ENCODE data around the gene LRBA.
"Not testable (repeated sequence)": the region's sequence is repeated elsewhere in the genome, so short reads cannot be mapped to it uniquely, and the experiment has no call there.

LRBA gene

GRCh38 chr4:150387981-150388380 is 627.1 kb downstream of the LRBA start:
- no peak for TF ChIP-seq CTCF (IDR thresholded peaks at IDR 0.05; ENCODE audit: borderline replicate concordance, control extremely low read depth, extremely low read depth, insufficient read depth, missing control alignments)
- no peak for DNase-seq (ENCODE audit: low spot score)
- in situ Hi-C loops (cut with MboI; ENCODE audit: low sequenced_read_pairs, unreplicated experiment) = no loop called here

GRCh38 chr4:150386415-150386814 is 628.7 kb downstream of the LRBA start:
- in situ Hi-C loops (cut with MboI; ENCODE audit: low sequenced_read_pairs, unreplicated experiment); DNase-seq (ENCODE audit: low spot score): not testable (repeated sequence)

DNA sequence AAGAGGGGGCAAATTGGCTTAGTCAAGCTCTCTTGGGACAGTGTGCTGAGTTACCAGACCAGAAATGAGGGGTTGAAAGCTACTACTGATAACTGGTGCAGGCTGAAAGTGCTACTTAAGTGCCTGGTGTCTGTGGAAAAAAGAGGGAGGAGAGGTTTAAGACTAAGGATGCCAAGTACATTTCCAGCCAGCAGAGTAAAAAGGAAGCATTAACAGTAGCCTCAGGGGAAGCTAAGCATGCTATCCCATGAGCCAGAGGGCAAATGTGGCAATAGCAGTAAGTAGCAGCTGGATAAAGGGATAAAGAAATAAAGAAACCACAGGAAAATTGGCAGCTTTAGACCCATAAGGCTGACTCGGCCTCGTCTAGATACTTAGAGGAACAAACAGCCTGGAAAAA is 629.5 kb downstream of the LRBA start:
- in situ Hi-C loops (cut with MboI; ENCODE audit: low sequenced_read_pairs, unreplicated experiment) = no loop called here
- no peak for TF ChIP-seq CTCF (IDR thresholded peaks at IDR 0.05; ENCODE audit: borderline replicate concordance, control extremely low read depth, extremely low read depth, insufficient read depth, missing control alignments)
- no peak for DNase-seq (ENCODE audit: low spot score)

- in situ Hi-C loops (cut with MboI; ENCODE audit: low sequenced_read_pairs, unreplicated experiment) = no loop called here
- no peak for TF ChIP-seq CTCF (IDR thresholded peaks at IDR 0.05; ENCODE audit: borderline replicate concordance, control extremely low read depth, extremely low read depth, insufficient read depth, missing control alignments)
- DNase-seq (ENCODE audit: low spot score) = no peak
Observed at GRCh38 chr4:150384249-150384648, 630.8 kb downstream of the LRBA start.

- in situ Hi-C loops (cut with MboI; ENCODE audit: low sequenced_read_pairs, unreplicated experiment) = no loop called here
- no peak for TF ChIP-seq CTCF (IDR thresholded peaks at IDR 0.05; ENCODE audit: borderline replicate concordance, control extremely low read depth, extremely low read depth, insufficient read depth, missing control alignments)
Observed at GRCh38 chr4:150382028-150382427, 633.1 kb downstream of the LRBA start.

GRCh38 chr4:150381609-150382008 is 633.5 kb downstream of the LRBA start:
- no peak for TF ChIP-seq CTCF (IDR thresholded peaks at IDR 0.05; ENCODE audit: borderline replicate concordance, control extremely low read depth, extremely low read depth, insufficient read depth, missing control alignments)
- DNase-seq (ENCODE audit: low spot score) = no peak
- in situ Hi-C loops (cut with MboI; ENCODE audit: low sequenced_read_pairs, unreplicated experiment) = no loop called here

More at GRCh38 chr4:150382028-150382427, 633.1 kb downstream of the LRBA start:
- no peak for DNase-seq (ENCODE audit: low spot score)

DNA sequence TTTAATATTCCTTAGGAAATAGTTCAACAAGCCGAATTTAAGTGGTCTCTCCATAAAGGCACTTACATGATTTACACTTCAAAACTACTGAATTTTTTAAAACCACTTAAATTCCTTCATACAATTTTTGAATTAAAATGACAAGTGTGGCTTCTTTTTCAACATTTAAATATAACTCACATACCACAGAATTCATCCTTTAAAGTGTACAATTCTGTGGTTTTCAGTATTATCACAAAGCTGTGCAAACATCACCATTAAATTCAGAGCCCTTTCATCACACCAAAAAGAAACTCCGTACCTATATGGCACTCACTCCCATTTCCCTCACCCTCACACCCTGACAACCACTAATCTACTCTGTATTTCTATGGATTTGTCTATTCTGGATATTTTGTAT is 634.0 kb downstream of the LRBA start:
- in situ Hi-C loops (cut with MboI; ENCODE audit: low sequenced_read_pairs, unreplicated experiment) = no loop called here
- no peak for TF ChIP-seq CTCF (IDR thresholded peaks at IDR 0.05; ENCODE audit: borderline replicate concordance, control extremely low read depth, extremely low read depth, insufficient read depth, missing control alignments)
- DNase-seq (ENCODE audit: low spot score) = no peak
